ENCODE data around the gene KCNJ10.

The KCNJ10 gene

GRCh38 chr1:160105155-160105554 lies 35.2 kb upstream of the KCNJ10 start:
- DNase-seq (ENCODE audit: low read depth): no peak
- H3K4me3 ChIP-seq (ENCODE audit: low read depth, low read length): no peak overlapping the region
- no peak for TF ChIP-seq CTCF (IDR thresholded peaks at IDR 0.05; ENCODE audit: insufficient read depth, low read depth, low read length, missing control alignments)

- DNase-seq (ENCODE audit: low read depth): no peak
- TF ChIP-seq CTCF (IDR thresholded peaks at IDR 0.05; ENCODE audit: insufficient read depth, low read depth, low read length, missing control alignments): no peak
- no peak overlapping the region for H3K4me3 ChIP-seq (ENCODE audit: low read depth, low read length)
Measured at GRCh38 chr1:160104486-160104885, 34.5 kb upstream of the KCNJ10 start.

DNA sequence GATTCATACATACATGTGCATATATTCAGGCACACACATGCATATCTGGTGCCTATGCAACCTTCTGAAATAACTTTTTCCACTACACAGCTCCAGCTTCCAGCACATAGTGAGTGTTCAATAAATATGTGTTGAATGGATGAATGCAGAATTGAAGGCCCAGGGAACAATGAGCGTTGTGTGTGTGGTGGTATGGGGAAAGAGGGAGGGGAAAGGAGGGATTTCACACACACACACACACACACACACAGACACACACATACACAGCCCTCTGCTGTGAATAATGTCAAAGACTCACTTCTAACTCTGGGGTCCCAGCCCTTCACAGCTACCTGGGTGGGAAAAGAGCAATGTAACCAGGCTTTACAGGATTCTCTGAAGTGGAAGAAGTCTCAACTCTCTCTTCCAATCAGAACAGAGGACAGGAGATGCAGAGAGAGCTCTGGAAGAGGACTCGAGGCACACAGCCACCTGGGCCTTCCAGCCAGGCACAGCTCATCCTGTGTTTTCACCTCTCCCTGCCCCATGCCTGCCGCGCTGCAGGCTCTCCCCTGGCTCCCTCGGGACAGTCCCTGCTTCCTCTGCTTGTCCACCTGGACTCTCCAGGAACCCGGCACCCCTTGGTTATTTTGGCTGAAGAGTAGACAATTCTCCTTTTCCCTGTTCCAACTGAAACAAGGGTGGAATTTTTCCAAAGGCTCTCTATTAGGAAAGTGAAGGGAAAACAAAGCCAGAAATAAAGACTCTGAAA lies 33.9 kb upstream of the KCNJ10 start:
- H3K4me3 ChIP-seq (ENCODE audit: low read depth, low read length): no peak overlapping the region
- no peak for TF ChIP-seq CTCF (IDR thresholded peaks at IDR 0.05; ENCODE audit: insufficient read depth, low read depth, low read length, missing control alignments)
- DNase-seq (ENCODE audit: low read depth): no peak

DNA sequence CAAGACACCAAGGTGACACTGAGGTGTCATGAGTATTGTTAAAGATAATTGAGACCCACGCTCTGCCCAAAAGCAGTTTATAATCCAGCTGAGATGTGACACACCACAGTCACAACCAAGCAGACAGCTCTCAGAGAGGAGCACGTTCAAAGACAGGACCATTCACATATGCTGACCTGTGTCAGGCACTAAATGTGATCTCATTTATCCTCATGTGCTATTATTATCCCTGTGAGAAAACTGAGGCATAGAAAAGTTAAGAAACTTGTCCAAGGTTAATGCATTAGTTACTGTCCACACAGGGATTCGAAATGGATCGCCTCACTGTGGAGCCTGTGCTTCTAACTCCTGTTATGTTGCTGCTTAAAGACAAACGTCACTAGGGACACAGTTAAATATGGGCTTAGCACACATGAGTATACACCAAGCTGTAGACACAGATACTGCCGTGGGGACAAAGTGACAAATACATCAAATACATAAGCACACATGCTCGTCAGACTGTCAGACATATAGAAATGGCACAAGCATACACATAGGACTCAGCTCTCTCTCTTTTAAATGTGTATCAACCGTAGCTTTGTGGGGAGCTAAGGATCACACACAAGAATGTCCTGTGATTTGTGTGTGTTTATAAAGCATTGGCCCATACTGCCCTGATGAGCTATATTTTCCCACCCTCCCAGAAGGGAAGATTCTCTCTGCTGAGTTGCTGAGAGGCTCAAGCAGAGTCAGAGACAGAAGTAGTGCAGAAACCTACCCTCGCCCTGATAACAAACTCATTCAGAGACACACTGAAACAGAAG lies 32.0 kb upstream of the KCNJ10 start:
- H3K4me3 ChIP-seq (ENCODE audit: low read depth, low read length): no peak overlapping the region
- no peak for TF ChIP-seq CTCF (IDR thresholded peaks at IDR 0.05; ENCODE audit: insufficient read depth, low read depth, low read length, missing control alignments)
- no peak for DNase-seq (ENCODE audit: low read depth)

GRCh38 chr1:160101037-160101716 lies 31.2 kb upstream of the KCNJ10 start:
- peak; percentile 91 for TF ChIP-seq CTCF (IDR thresholded peaks at IDR 0.05; ENCODE audit: insufficient read depth, low read depth, low read length, missing control alignments)
- DNase-seq (ENCODE audit: low read depth): peak; percentile 82
- no peak overlapping the region for H3K4me3 ChIP-seq (ENCODE audit: low read depth, low read length)

DNA sequence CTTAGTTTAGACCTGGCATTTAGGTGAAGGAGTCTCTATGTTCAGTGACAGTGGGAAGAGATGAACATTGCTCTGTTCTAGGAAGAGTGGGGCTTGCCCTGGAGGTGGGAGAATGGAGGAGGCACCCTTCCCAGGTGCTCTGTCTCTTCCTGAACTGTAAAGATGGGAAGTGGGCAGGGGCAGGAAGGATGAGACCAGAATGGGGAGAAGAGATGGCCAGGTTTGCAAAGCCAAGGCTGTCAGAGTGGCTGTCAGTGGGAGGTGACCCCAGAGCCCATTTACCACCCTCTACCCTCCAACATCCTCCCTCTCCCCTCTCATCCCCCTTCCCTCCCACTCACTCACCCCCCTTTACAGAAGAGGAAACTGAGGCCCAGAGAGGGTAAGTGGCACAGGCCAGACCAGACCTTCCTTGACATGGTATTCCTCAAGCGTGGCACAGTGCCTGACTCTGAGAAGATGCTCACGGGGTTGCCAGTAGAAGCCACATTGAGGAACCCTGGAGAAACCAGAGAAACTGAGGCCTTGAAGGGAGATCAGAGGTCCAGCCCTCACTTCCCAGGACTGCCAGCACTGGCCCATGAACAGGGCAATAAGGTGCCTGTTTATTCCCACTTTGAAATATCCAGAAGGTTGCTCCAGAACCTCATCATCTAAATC lies 29.9 kb upstream of the KCNJ10 start:
- no peak overlapping the region for H3K4me3 ChIP-seq (ENCODE audit: low read depth, low read length)
- no peak for TF ChIP-seq CTCF (IDR thresholded peaks at IDR 0.05; ENCODE audit: insufficient read depth, low read depth, low read length, missing control alignments)
- DNase-seq (ENCODE audit: low read depth): no peak
